NB4 (cell line): ENCODE measurements around the gene CHST13.

Experiments used
- DNase-seq: peaks from one replicate; pipeline ENCODE4 v3.0.0; 2010; ENCODE audit warnings: low read depth
- H3K4me3 ChIP-seq: one replicate; pipeline ENCODE4 v1.5.1; 2011; ENCODE audit warnings: mild to moderate bottlenecking, low read depth, low read length, moderate library complexity
- CTCF ChIP-seq: IDR thresholded peaks from one replicate; pipeline ENCODE4 v1.5.1; 2012; ENCODE audit warnings: low read depth, low read length
- MYC ChIP-seq: IDR thresholded peaks from 2 replicates; pipeline ENCODE4 v1.6.1; 2011; ENCODE audit warnings: low read depth, low read length
- POLR2A ChIP-seq: IDR thresholded peaks from 2 replicates; pipeline ENCODE4 v1.6.1; 2011; ENCODE audit warnings: mild to moderate bottlenecking; ENCODE audit not compliant: insufficient read length; ENCODE audit errors: extremely low read depth
- TF ChIP-seq, protein P1 (sequence below): IDR thresholded peaks from 2 replicates; pipeline ENCODE4 v1.6.1; 2011; ENCODE audit warnings: low read depth, low read length

The CHST13 gene

GRCh38 chr3:126544596-126545281 is 20.8 kb downstream of the CHST13 start:
- TF ChIP-seq CTCF (no peak), MYC (no peak), POLR2A (no peak)
- TF ChIP-seq, protein P1, sequence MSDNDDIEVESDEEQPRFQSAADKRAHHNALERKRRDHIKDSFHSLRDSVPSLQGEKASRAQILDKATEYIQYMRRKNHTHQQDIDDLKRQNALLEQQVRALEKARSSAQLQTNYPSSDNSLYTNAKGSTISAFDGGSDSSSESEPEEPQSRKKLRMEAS = no peak
- no peak for DNase-seq
- no peak overlapping the region for H3K4me3 ChIP-seq

DNA sequence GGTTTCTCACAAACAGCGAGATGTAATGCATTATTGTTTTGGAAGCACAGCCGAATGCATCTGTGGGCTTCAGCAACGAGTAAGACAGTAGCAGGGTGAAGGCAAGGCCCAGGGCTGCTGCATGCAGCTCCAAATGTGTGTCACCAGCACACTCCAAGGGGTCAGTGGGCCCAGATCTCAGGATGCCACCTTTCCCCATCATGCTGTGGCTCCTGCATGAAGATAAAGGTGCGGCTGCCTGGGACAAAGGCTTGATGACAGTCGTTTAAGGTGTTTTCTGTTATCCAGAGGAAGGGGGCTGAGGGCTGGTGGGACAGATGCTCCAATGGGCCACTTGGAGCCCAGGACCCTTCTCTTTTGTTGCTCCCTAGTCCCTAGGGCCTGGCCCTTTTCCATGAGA is 21.6 kb downstream of the CHST13 start:
- DNase-seq = no peak
- no peak overlapping the region for H3K4me3 ChIP-seq
- TF ChIP-seq, protein P1 = no peak
- TF ChIP-seq POLR2A = no peak
- no peak for TF ChIP-seq CTCF
- TF ChIP-seq MYC = no peak

GRCh38 chr3:126546013-126546412 is 22.1 kb downstream of the CHST13 start:
- no peak overlapping the region for H3K4me3 ChIP-seq
- TF ChIP-seq, protein P1 = no peak
- TF ChIP-seq CTCF (no peak), MYC (no peak), POLR2A (no peak)
- DNase-seq = no peak

DNA sequence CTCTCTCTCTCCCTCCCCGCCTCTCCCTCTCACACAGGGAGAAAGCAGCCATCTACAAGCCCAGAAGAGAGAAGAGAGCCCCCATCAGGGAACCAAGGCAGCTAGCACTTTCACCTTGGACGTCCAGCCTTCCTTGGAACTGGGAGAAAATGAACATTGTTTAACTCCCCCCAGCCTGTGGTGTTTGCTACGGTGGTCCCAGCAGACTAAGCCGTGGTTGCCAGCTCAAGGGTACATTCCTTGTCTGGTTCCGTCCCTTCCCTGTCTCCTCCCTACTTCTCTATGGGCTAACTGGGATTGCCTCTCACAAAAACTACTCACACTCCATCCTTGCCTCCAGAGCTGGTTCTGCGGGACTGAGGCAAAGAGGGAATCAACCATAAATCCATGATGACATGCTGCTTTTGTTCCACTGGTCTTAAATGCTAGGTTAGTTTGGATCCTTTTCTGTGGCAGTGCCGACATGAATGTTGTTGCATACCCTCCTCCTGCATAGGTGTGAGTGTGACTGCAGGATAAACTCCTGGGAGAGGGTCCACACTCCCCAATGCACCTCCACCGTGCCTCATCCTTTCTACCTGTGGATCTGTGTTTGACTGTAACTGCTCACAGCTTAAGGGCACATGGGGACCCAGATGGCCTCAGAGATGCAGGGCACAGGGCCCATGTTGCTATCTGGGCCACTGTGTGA is 22.7 kb downstream of the CHST13 start:
- no peak for TF ChIP-seq POLR2A
- no peak for TF ChIP-seq CTCF
- TF ChIP-seq, protein P1 = no peak
- TF ChIP-seq MYC = no peak
- DNase-seq = no peak
- no peak overlapping the region for H3K4me3 ChIP-seq

DNA sequence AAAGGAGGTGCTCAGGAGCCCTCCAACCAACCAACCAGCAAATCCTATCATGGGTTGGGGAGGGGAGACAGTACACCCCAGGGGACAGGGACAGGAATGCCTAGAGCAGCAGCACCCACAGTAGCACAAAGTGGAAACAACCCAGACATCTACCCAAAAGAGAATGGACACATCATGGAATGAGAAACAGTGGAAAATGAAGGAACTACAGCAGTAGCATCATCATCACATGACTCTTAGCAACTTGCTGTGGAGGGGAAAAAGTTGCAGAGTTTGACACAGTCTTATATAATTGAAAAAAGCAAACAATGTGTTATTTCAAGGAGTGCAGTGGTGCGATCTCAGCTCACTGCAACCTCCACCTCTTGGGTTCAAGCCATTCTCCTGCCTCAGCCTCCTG is 23.8 kb downstream of the CHST13 start:
- DNase-seq = no peak
- no peak for TF ChIP-seq CTCF
- TF ChIP-seq MYC = no peak
- no peak for TF ChIP-seq POLR2A
- TF ChIP-seq, protein P1 = no peak
- H3K4me3 ChIP-seq = no peak overlapping the region
